CD4-positive, CD25-positive, alpha-beta regulatory T cell (primary cell): ENCODE results near the gene RAPGEF2. TPM values are rescaled to one million over a fixed set of nuclear protein-coding genes. Genes with fewer than 3 reads are reported as not detected.

Experiments used
- ATAC-seq, 2 donors: fragments of 150-1000 bp; cut with Tn5 transposase; one replicate each; pipeline ENCODE4 v1.10.0; 2021; ENCODE audit warnings: low read depth in 2 of 2, moderate number of reproducible peaks in 2 of 2, moderate library complexity in 1 of 2
- DNase-seq, 3 donors: peaks; one replicate each; pipeline versions ENCODE4 v3.0.0 to v3.0.0-alpha.2; 2012 to 2022; ENCODE audit warnings: mixed read lengths in 1 of 3
- H3K27ac ChIP-seq: one replicate; pipeline ENCODE4 v1.7.0; 2013; ENCODE audit warnings: mild to moderate bottlenecking, low read length; ENCODE audit not compliant: insufficient read depth, poor library complexity, severe bottlenecking
- H3K27me3 ChIP-seq: one replicate; pipeline ENCODE4 v1.7.0; 2013; ENCODE audit warnings: low read length; ENCODE audit not compliant: control insufficient read depth, insufficient read depth
- H3K36me3 ChIP-seq: one replicate; pipeline ENCODE4 v1.7.0; 2013; ENCODE audit warnings: mild to moderate bottlenecking, low read length, moderate library complexity; ENCODE audit not compliant: control insufficient read depth, insufficient read depth
- H3K4me1 ChIP-seq: 2 replicates; pipeline ENCODE4 v1.7.0; 2013; ENCODE audit warnings: mild to moderate bottlenecking, low read length; ENCODE audit not compliant: insufficient read depth, control insufficient read depth, poor library complexity, severe bottlenecking
- H3K4me3 ChIP-seq: one replicate; pipeline ENCODE4 v1.7.0; 2013; ENCODE audit warnings: low read depth, mild to moderate bottlenecking, low read length, moderate library complexity
- H3K9me3 ChIP-seq, 2 experiments: 1 replicate in 1 of 2; 2 replicates in 1 of 2; pipeline ENCODE4 v1.7.0; 2013; ENCODE audit warnings: low read length in 2 of 2, mild to moderate bottlenecking in 1 of 2, moderate library complexity in 1 of 2; ENCODE audit not compliant: control insufficient read depth in 2 of 2
- H3K27ac Mint-ChIP-seq, 3 donors: one replicate each; pipeline ENCODE4 v1.8.0; 2020 to 2022; ENCODE audit warnings: mild to moderate bottlenecking in 3 of 3, mixed read lengths in 3 of 3, moderate library complexity in 2 of 3
- H3K27me3 Mint-ChIP-seq: one replicate; pipeline ENCODE4 v1.8.0; 2022; ENCODE audit warnings: mild to moderate bottlenecking, mixed read lengths
- H3K36me3 Mint-ChIP-seq: one replicate; pipeline ENCODE4 v1.8.0; 2020; ENCODE audit warnings: mixed read lengths
- H3K4me1 Mint-ChIP-seq, 4 donors: one replicate each; pipeline ENCODE4 v1.8.0; 2020 to 2022; ENCODE audit warnings: mixed read lengths in 4 of 4, mild to moderate bottlenecking in 1 of 4
- H3K4me3 Mint-ChIP-seq, 4 donors: one replicate each; pipeline ENCODE4 v1.8.0; 2020 to 2022; ENCODE audit warnings: mild to moderate bottlenecking in 4 of 4, mixed read lengths in 4 of 4, moderate library complexity in 3 of 4
- H3K9me3 Mint-ChIP-seq, 7 donors: one replicate each; pipeline ENCODE4 v1.8.0; 2020 to 2022; ENCODE audit warnings: mixed read lengths in 7 of 7, mild to moderate bottlenecking in 3 of 7, moderate library complexity in 2 of 7
- polyA plus RNA-seq, 4 donors: library from polyadenylated mRNA; unstranded; fragments of 300-500 nt; fragmentation: Illumina TruSeq; gene quantifications; one replicate each; pipeline ENCODE4 v1.2.3, GENCODE V29; 2021
- total RNA-seq: library from RNA; stranded (reverse); gene quantifications from one replicate; pipeline ENCODE4 v1.2.3, GENCODE V29; 2022

Gene RAPGEF2
- total and polyA plus RNA-seq, 5 donors from 2014 or later: 0.54 to 26.9 (median 1.3) TPM

DNA sequence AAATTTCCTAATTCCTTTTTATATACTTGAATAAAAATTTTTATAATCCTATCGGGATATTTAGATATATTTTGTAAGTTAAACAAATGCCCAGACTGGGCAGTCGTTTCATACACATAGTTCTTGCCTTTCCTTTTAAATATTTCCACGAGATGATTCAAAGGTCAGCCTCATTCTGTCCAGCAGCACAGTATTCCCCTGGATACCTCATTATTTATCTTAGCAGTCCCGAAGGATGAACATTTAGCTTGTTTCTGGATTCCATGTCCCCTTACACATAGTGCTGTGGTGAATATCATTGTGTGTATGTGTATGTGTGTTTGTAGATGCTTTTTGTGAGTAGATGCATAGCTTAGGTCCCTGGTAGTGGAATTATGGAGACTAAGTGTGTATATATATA is 38.3 kb downstream of the RAPGEF2 start:
- H3K27me3 Mint-ChIP-seq: no peaks in the 10 kb centered on the region
- H3K4me1 ChIP-seq: no peaks in the 10 kb centered on the region
- ATAC-seq (no peak), DNase-seq (no peak)
- H3K4me3 ChIP-seq: no peak overlapping the region
- H3K27ac ChIP-seq: no peak overlapping the region
- no peaks in the 10 kb centered on the region for H3K9me3 Mint-ChIP-seq
- no peaks in the 10 kb centered on the region for H3K27me3 ChIP-seq
- no peak overlapping the region for H3K4me3 Mint-ChIP-seq
- peaks cover 4 to 25% (median 15%) of the 10 kb centered on the region in 4 donors for H3K4me1 Mint-ChIP-seq
- no peaks in the 10 kb centered on the region for H3K36me3 Mint-ChIP-seq
- H3K36me3 ChIP-seq: no peaks in the 10 kb centered on the region
- no peak overlapping the region for H3K27ac Mint-ChIP-seq
- no peaks in the 10 kb centered on the region for H3K9me3 ChIP-seq

DNA sequence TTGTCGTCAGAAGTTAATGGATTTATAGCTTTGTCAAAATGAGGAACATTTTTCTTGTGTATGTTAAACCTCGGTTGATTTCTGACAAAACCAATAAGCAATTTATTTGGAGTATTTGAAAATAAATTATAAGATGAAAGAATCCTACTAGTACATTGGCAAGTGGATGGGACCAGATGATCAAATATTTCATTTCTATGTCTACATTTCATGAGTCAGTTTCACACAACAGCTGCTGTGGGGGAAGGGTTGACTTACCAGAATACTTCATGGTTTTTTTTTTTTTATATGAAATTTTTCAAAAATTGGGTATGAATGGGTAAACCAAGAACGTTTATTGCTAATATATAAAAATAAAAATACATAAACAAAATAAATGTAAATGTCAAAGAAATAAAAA is 39.4 kb downstream of the RAPGEF2 start:
- H3K4me3 ChIP-seq: no peak overlapping the region
- H3K4me1 ChIP-seq: no peaks in the 10 kb centered on the region
- no peaks in the 10 kb centered on the region for H3K36me3 Mint-ChIP-seq
- no peak overlapping the region for H3K4me3 Mint-ChIP-seq
- H3K36me3 ChIP-seq: no peaks in the 10 kb centered on the region
- H3K27me3 Mint-ChIP-seq: no peaks in the 10 kb centered on the region
- DNase-seq: no peak
- no peak for ATAC-seq
- H3K9me3 Mint-ChIP-seq: no peaks in the 10 kb centered on the region
- H3K27ac Mint-ChIP-seq: no peak overlapping the region
- H3K4me1 Mint-ChIP-seq: peaks cover 4 to 23% (median 12%) of the 10 kb centered on the region in 4 donors
- no peak overlapping the region for H3K27ac ChIP-seq
- H3K27me3 ChIP-seq: no peaks in the 10 kb centered on the region
- no peaks in the 10 kb centered on the region for H3K9me3 ChIP-seq

DNA sequence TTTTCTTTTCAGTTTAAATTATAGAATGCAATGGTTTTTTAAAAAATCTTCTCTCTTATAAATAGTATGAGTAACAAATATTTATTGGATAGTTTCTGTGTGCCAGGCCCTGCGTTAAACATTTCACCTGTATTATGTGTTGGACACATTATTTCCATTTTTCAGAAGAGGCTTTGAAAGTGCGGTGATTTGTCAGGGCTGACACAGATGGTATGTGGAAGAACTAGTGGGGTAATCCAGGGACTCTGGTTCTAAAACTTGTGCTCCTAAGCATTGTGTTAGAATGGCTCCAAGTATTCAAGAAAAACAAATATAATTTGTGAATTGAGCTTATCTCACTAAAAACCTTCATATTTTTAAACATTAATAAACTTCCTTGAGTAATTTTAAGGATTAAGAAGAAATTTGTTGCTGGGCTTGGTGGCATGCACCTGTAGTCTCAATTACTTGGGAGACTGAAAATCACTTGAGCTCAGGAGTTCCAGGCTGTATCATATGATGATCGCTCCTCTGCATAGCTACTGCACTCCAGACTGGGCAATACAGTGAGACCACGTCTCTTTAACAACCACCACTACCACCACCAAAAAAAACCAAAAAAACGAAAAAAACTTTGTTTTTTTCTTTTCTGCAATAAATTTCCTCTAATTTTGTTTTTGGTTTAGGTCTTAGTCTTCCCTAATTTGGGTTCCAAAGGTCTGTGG is 40.0 kb downstream of the RAPGEF2 start:
- ATAC-seq (no peak), DNase-seq (no peak)
- Histone ChIP-seq H3K27me3 (no peaks in the 10 kb centered on the region), H3K4me3 (no peak overlapping the region), H3K4me1 (no peaks in the 10 kb centered on the region), H3K36me3 (no peaks in the 10 kb centered on the region), H3K27ac (no peak overlapping the region), H3K9me3 (no peaks in the 10 kb centered on the region)
- no peak overlapping the region for H3K27ac Mint-ChIP-seq
- no peaks in the 10 kb centered on the region for H3K27me3 Mint-ChIP-seq
- H3K9me3 Mint-ChIP-seq: no peaks in the 10 kb centered on the region
- no peaks in the 10 kb centered on the region for H3K36me3 Mint-ChIP-seq
- peaks cover 4 to 20% (median 8%) of the 10 kb centered on the region in 4 donors for H3K4me1 Mint-ChIP-seq
- H3K4me3 Mint-ChIP-seq: no peak overlapping the region

DNA sequence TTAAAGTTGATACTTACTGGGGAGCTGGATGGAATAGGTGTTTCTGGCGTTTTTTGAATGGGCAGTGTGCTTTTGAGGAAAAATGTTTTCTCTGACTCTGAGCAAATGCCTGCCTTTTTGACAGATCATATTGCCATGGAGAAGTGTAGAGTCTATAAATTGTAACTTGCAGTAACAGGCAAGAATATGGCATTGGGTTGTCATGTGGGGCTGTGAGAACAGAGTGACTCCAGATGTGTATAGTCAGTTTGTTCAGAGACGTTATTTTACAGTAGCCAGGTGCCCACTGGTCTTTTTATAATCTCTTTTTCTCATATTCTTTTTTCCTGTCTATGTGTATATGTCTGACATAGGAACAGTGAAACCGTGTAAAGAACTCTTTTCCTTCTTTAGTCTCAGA is 40.8 kb downstream of the RAPGEF2 start:
- no peaks in the 10 kb centered on the region for H3K36me3 Mint-ChIP-seq
- H3K27me3 ChIP-seq: no peaks in the 10 kb centered on the region
- H3K9me3 Mint-ChIP-seq: no peaks in the 10 kb centered on the region
- DNase-seq (no peak), ATAC-seq (no peak)
- no peak overlapping the region for H3K4me3 ChIP-seq
- H3K4me1 Mint-ChIP-seq: peaks cover 4 to 19% (median 8%) of the 10 kb centered on the region in 4 donors
- H3K36me3 ChIP-seq: no peaks in the 10 kb centered on the region
- no peak overlapping the region for H3K4me3 Mint-ChIP-seq
- H3K4me1 ChIP-seq: no peaks in the 10 kb centered on the region
- H3K27ac Mint-ChIP-seq: peak overlapping the region in 1 of 3 donors; percentile 19
- H3K27me3 Mint-ChIP-seq: no peaks in the 10 kb centered on the region
- no peak overlapping the region for H3K27ac ChIP-seq
- H3K9me3 ChIP-seq: no peaks in the 10 kb centered on the region

DNA sequence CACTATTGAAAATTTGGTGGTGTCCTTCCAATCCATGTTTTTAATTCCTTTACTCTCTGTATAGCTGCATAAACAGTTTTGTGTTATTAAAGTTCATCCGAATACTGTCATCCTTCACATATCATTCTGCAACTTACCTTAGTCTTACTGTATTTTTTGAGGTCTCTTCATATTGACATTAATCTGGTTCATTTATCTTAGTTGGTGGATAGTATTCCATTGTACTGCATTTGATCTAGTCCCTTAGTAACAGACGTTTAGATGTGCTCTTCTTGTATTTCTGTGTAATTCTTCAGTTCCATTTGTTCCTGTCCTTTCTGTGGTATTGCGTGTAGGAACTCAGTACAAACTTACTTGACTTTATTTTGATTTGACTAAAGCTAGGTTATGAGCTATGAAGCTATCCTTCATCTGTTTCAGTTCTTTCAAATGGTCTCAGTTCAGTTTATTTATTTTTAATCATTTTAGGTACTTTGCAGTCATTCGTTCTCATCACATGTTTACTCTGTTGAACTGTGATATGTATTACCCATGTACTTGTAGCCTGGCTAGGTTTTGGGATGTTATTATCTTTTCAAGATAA is 41.3 kb downstream of the RAPGEF2 start:
- Histone ChIP-seq H3K9me3 (no peaks in the 10 kb centered on the region), H3K27me3 (no peaks in the 10 kb centered on the region), H3K4me1 (no peaks in the 10 kb centered on the region), H3K27ac (no peak overlapping the region), H3K4me3 (no peak overlapping the region), H3K36me3 (no peaks in the 10 kb centered on the region)
- DNase-seq: no peak
- Mint-ChIP-seq H3K27ac (no peak overlapping the region), H3K9me3 (no peaks in the 10 kb centered on the region), H3K36me3 (no peaks in the 10 kb centered on the region), H3K4me1 (peaks cover 4 to 16% (median 7%) of the 10 kb centered on the region in 4 donors), H3K27me3 (no peaks in the 10 kb centered on the region), H3K4me3 (no peak overlapping the region)
- no peak for ATAC-seq

DNA sequence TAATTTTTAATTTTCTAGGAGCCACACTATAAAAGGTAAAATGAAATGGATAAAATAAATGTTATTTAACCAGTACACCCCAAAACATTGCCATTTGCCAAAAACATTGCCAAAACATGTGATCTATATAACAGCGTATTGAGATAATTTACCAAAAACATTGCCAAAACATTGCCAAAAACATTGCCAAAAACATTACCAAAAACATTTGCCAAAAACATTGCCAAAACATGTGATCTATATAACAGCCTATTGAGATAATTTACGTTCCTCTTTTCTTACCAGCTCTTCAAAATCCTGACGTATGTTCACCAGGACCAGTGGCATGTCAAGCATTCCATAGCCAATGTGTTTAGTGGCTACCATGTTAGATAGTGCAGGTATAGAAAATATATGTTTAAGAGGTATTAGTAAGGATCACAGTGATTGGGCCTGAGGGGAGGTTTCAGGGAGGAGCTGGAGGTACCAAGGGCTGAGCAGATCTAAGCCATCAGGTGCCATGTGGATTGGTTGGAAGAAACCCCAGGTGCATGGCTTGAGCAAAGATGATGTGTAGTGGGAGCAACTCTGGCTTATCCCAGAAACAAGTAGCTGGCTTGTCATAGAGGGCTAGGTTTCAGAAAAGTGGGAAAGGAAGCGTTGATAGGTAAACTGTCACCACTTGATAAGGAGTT is 42.6 kb downstream of the RAPGEF2 start:
- H3K4me1 Mint-ChIP-seq: peaks cover 3 to 14% (median 8%) of the 10 kb centered on the region in 4 donors
- H3K27ac ChIP-seq: no peak overlapping the region
- no peak overlapping the region for H3K4me3 Mint-ChIP-seq
- H3K9me3 Mint-ChIP-seq: no peaks in the 10 kb centered on the region
- no peaks in the 10 kb centered on the region for H3K27me3 Mint-ChIP-seq
- H3K4me3 ChIP-seq: no peak overlapping the region
- no peak for ATAC-seq
- H3K36me3 ChIP-seq: no peaks in the 10 kb centered on the region
- no peaks in the 10 kb centered on the region for H3K27me3 ChIP-seq
- no peaks in the 10 kb centered on the region for H3K9me3 ChIP-seq
- H3K4me1 ChIP-seq: no peaks in the 10 kb centered on the region
- no peaks in the 10 kb centered on the region for H3K36me3 Mint-ChIP-seq
- peak overlapping the region in 1 of 3 donors; percentile 27 for H3K27ac Mint-ChIP-seq
- no peak for DNase-seq

DNA sequence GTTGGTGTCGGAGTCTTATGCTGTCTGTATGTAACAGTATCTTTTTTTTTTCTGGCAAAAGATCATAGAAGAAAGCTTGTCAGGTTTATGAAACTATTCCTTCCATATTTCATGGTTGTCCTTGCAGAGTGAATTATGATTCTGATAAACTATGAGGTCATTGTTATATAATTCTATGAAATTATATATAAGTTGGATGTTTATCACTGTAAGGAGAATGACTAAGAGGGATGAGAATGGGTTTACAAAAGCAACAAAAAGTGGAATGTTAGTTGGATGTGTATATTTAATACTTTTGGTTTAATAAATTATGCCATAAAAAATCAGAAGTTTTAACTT is 43.1 kb downstream of the RAPGEF2 start:
- Histone ChIP-seq H3K36me3 (no peaks in the 10 kb centered on the region), H3K9me3 (no peaks in the 10 kb centered on the region), H3K27ac (no peak overlapping the region), H3K27me3 (no peaks in the 10 kb centered on the region), H3K4me3 (no peak overlapping the region), H3K4me1 (no peaks in the 10 kb centered on the region)
- H3K36me3 Mint-ChIP-seq: no peaks in the 10 kb centered on the region
- ATAC-seq (no peak), DNase-seq (no peak)
- H3K9me3 Mint-ChIP-seq: no peaks in the 10 kb centered on the region
- H3K4me1 Mint-ChIP-seq: peaks cover 3 to 16% (median 9%) of the 10 kb centered on the region in 4 donors
- H3K27ac Mint-ChIP-seq: peak overlapping the region in 1 of 3 donors; percentile 27
- no peak overlapping the region for H3K4me3 Mint-ChIP-seq
- H3K27me3 Mint-ChIP-seq: no peaks in the 10 kb centered on the region
